ENCODE data around the gene TULP4. TPM values are rescaled to one million over a fixed set of nuclear protein-coding genes. Genes with fewer than 3 reads are reported as not detected.

The TULP4 gene
- total RNA-seq, 1 experiment from 2014 or later: 52.8 TPM

- peaks cover 13% of the 10 kb centered on the region for H3K4me1 Mint-ChIP-seq
- ATAC-seq: peak; percentile 50
- no peak for DNase-seq (ENCODE audit: low spot score)
- H3K27ac Mint-ChIP-seq: peak overlapping the region; percentile 61; the same call in 1 of the 2 replicates
- H3K4me3 Mint-ChIP-seq: no peak overlapping the region
- ChIA-PET CTCF (interaction anchor here (1.2 kb wide), 1 partner anchor 9 kb away, joined by 3 read pairs; no protein-coding TSS in a partner anchor), POLR2A (interaction anchor here (0.6 kb wide), 1 partner anchor 27 kb away, joined by 3 read pairs; no protein-coding TSS in a partner anchor)
- H3K27me3 Mint-ChIP-seq (ENCODE audit: low read depth): no peaks in the 10 kb centered on the region
- no peaks in the 10 kb centered on the region for H3K36me3 Mint-ChIP-seq
- H3K9me3 Mint-ChIP-seq: no peaks in the 10 kb centered on the region
- TF ChIP-seq IRF2 (CRISPR knock-in tag; IDR thresholded peaks at IDR 0.05; ENCODE audit: borderline replicate concordance, low read depth): no peak
- TF ChIP-seq E2F1 (CRISPR knock-in tag; IDR thresholded peaks at IDR 0.05): no peak
- no peak for TF ChIP-seq ESRRA (CRISPR knock-in tag; IDR thresholded peaks at IDR 0.05; ENCODE audit: borderline replicate concordance)
- no peak for TF ChIP-seq E2F5 (CRISPR knock-in tag; IDR thresholded peaks at IDR 0.05)
- no peak for TF ChIP-seq ZNF317 (CRISPR knock-in tag; IDR thresholded peaks at IDR 0.05; ENCODE audit: borderline replicate concordance, low read depth)
- no peak for TF ChIP-seq ZMAT4 (CRISPR knock-in tag; IDR thresholded peaks at IDR 0.05)
- no peak for TF ChIP-seq TEAD1 (CRISPR knock-in tag; IDR thresholded peaks at IDR 0.05)
- no peak for TF ChIP-seq ZSCAN18 (CRISPR knock-in tag; IDR thresholded peaks at IDR 0.05)
- TF ChIP-seq SP1 (CRISPR knock-in tag; conservative IDR thresholded peaks at IDR 0.05): no peak
- TF ChIP-seq CBFB (CRISPR knock-in tag; IDR thresholded peaks at IDR 0.05; ENCODE audit: low read depth): no peak
- no peak for TF ChIP-seq ARID4B (CRISPR knock-in tag; IDR thresholded peaks at IDR 0.05; ENCODE audit: borderline replicate concordance)
- TF ChIP-seq OVOL2 (CRISPR knock-in tag; IDR thresholded peaks at IDR 0.05; ENCODE audit: borderline replicate concordance): no peak
- TF ChIP-seq ELF4 (CRISPR knock-in tag; IDR thresholded peaks at IDR 0.05; ENCODE audit: low read depth): no peak
- TF ChIP-seq ZNF121 (CRISPR knock-in tag; IDR thresholded peaks at IDR 0.05): no peak
- no peak for TF ChIP-seq FOXP1 (CRISPR knock-in tag; IDR thresholded peaks at IDR 0.05; ENCODE audit: borderline replicate concordance)
- no peak for TF ChIP-seq CTCF (IDR thresholded peaks at IDR 0.05)
- no peak for TF ChIP-seq AFF4 (CRISPR knock-in tag; IDR thresholded peaks at IDR 0.05; ENCODE audit: borderline replicate concordance)
- no peak for TF ChIP-seq HMGXB4 (CRISPR knock-in tag; IDR thresholded peaks at IDR 0.05)
Observed at GRCh38 chr6:158356586-158357546, 44.6 kb downstream of the TULP4 start.
